ENCODE data around the gene NUP210. TPM values are rescaled to one million over a fixed set of nuclear protein-coding genes. Genes with fewer than 3 reads are reported as not detected.

NUP210 gene
- total RNA-seq, 1 donor from 2014 or later, result 3.0 TPM

DNA sequence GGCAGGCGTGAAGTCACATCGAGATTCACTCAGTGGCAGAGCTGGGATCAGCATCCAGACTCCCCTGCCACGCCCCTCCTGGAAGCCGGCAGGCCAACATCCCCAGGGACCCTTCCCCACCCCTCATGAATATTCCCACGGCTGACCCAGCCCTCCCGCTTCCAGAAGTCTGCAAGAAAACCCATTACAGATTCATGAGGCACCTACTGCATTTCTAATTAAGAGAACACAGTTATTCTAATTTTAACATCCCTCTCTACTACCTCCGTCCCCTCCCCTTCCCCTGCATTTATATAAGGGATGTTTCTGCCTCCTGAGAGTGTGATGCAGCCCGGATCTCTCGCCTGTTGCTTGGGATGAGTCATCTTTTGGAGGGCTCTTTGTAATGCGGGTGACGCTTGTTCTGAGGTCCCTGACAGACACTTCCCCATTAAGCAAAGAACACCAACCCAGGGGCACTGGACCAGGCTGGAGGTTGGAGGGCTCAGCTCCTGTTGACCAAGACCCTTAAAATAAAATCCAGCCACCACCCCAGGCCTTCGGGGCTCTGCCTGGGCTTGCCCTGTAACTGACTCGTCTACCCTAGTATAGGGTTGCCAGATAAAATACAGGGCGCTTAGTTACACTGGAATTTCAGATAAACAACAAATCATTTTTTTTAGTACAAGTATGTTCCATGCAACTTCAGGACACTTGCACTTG, 118.7 kb downstream of the NUP210 start:
- Mint-ChIP-seq H3K4me3 (ENCODE audit: unreplicated experiment) (no peak overlapping the region), H3K9me3 (ENCODE audit: unreplicated experiment) (no peaks in the 10 kb centered on the region), H3K27me3 (ENCODE audit: unreplicated experiment) (peaks cover 4% of the 10 kb centered on the region), H3K4me1 (ENCODE audit: unreplicated experiment) (peaks cover 35% of the 10 kb centered on the region), H3K36me3 (ENCODE audit: low read depth, unreplicated experiment) (no peaks in the 10 kb centered on the region), H3K27ac (ENCODE audit: unreplicated experiment) (no peak overlapping the region)
- no peak for DNase-seq (ENCODE audit: low spot score)
- no peak for TF ChIP-seq CTCF (IDR thresholded peaks at IDR 0.05; ENCODE audit: unreplicated experiment)

GRCh38 chr3:13300546-13301285, 119.4 kb downstream of the NUP210 start:
- H3K27ac Mint-ChIP-seq (ENCODE audit: unreplicated experiment), result no peak overlapping the region
- no peaks in the 10 kb centered on the region for H3K9me3 Mint-ChIP-seq (ENCODE audit: unreplicated experiment)

GRCh38 chr3:13299531-13300155, 120.5 kb downstream of the NUP210 start:
- H3K27me3 Mint-ChIP-seq (ENCODE audit: unreplicated experiment), result peaks cover 4% of the 10 kb centered on the region
- no peak for DNase-seq (ENCODE audit: low spot score)
- TF ChIP-seq CTCF (IDR thresholded peaks at IDR 0.05; ENCODE audit: unreplicated experiment), result no peak
- H3K9me3 Mint-ChIP-seq (ENCODE audit: unreplicated experiment), result no peaks in the 10 kb centered on the region
- peaks cover 47% of the 10 kb centered on the region for H3K4me1 Mint-ChIP-seq (ENCODE audit: unreplicated experiment)
- H3K36me3 Mint-ChIP-seq (ENCODE audit: low read depth, unreplicated experiment), result no peaks in the 10 kb centered on the region
- H3K27ac Mint-ChIP-seq (ENCODE audit: unreplicated experiment), result peak overlapping the region; percentile 45
- H3K4me3 Mint-ChIP-seq (ENCODE audit: unreplicated experiment), result no peak overlapping the region

More at GRCh38 chr3:13300546-13301285, 119.4 kb downstream of the NUP210 start:
- Mint-ChIP-seq H3K27me3 (ENCODE audit: unreplicated experiment) (peaks cover 2% of the 10 kb centered on the region), H3K4me3 (ENCODE audit: unreplicated experiment) (no peak overlapping the region), H3K4me1 (ENCODE audit: unreplicated experiment) (peaks cover 40% of the 10 kb centered on the region), H3K36me3 (ENCODE audit: low read depth, unreplicated experiment) (no peaks in the 10 kb centered on the region)
- no peak for TF ChIP-seq CTCF (IDR thresholded peaks at IDR 0.05; ENCODE audit: unreplicated experiment)
- DNase-seq (ENCODE audit: low spot score), result no peak

DNA sequence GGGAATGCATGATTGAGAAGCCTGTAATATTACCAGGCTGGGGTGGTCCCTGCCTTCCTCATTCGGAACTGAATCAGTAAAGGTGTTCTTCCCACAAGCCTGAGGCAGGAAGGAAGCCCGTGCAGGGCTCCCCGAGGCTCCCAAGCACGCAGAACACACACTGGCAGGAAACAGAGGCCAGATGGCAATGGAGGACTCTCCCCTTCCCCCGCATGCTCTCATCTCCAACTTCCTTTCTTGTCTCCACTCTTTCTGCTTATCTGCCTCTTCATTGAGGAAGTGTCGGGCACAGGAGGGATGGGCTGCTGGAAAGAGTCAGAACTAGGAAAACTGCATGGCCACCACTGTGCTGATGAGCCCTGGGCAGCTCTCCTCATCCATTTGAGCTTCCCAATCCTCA, 123.5 kb downstream of the NUP210 start:
- peak overlapping the region; percentile 65 for H3K4me3 Mint-ChIP-seq (ENCODE audit: unreplicated experiment)
- H3K27me3 Mint-ChIP-seq (ENCODE audit: unreplicated experiment), result peaks cover 3% of the 10 kb centered on the region
- H3K36me3 Mint-ChIP-seq (ENCODE audit: low read depth, unreplicated experiment), result no peaks in the 10 kb centered on the region
- TF ChIP-seq CTCF (IDR thresholded peaks at IDR 0.05; ENCODE audit: unreplicated experiment), result no peak
- peak; percentile 49 for DNase-seq (ENCODE audit: low spot score)
- no peaks in the 10 kb centered on the region for H3K9me3 Mint-ChIP-seq (ENCODE audit: unreplicated experiment)
- H3K27ac Mint-ChIP-seq (ENCODE audit: unreplicated experiment), result peak overlapping the region; percentile 96
- peaks cover 42% of the 10 kb centered on the region for H3K4me1 Mint-ChIP-seq (ENCODE audit: unreplicated experiment)
